ENCODE data around the gene ZNF25. TPM values are rescaled to one million over a fixed set of nuclear protein-coding genes. Genes with fewer than 3 reads are reported as not detected.
"Not testable (repeated sequence)": the region's sequence is repeated elsewhere in the genome, so short reads cannot be mapped to it uniquely, and the experiment has no call there.

Gene ZNF25
- total RNA-seq (10 to 100 TPM; 14.5 to 28.0 (median 22.3) TPM), polyA plus RNA-seq (10 to 100 TPM in 2 of 3 donors, 1 to 10 TPM in 1; 7.3 to 18.7 (median 11.2) TPM)
- long read RNA-seq, donor 1, full-length matches to known transcripts: 26 of 31 reads
- long read RNA-seq, donor 1, partial matches to known transcripts: 3 of 31 reads
- long read RNA-seq, donor 1, other reads (novel, unspliced or antisense): 2 of 31 reads
- long read RNA-seq, donor 2, full-length matches to known transcripts: 56 of 82 reads
- long read RNA-seq, donor 2, partial matches to known transcripts: 5 of 82 reads
- long read RNA-seq, donor 2, other reads (novel, unspliced or antisense): 21 of 82 reads

DNA sequence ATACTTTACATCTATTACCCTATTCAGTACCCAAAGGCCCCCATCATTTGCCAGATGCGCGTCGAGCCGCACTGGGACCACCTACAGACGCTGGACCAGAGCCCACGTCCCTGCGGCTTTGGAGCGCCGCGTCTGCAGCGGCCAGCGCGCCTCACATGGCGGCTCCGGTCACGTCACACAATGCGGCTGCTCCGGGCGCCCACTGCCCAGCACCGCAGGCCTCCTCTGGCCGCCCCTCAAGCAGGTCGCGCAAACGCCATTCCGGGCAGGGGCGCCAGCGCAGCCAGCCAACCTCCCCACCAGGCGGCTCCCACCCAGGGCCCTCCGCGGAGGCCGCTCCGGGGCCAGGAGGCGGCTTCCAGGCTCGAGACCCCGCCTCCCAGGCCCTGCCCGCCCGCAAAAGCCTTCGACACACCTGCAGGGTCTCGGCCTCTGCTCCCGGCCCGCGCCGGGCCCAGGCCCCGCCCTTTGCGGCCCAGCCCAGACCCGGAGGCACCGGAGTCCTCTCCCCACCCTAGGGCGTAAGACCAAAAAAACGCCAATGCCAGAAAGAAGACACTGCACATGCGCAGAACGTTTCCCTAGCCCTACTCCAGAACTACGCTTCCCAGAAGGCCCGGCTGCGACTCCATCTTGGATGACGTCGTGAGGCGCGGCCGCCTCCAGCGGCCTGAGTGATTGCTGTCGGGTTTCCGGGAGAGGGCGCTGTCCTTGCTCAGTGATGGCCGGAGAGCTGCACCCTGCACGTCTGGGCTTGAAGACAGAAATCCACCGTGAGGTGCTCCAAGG is at the start of gene ZNF25:
Gene ZNF25 (minus strand): TSS at position 557 of the 789 bp plus-strand sequence. CDS start 4,925 bp downstream, outside the sequence.
- Histone ChIP-seq H3K4me1 (peaks cover 5% of the 10 kb centered on the region), H3K9me3 (no peaks in the 10 kb centered on the region), H3K27ac (peak within 1 kb of the TSS; percentile 96), H3K4me3 (peak within 1 kb of the TSS; percentile 77), H3K36me3 (ENCODE audit: insufficient read depth in 1 of 2, low read depth in 1 of 2) (peaks cover 0 to under 1% of the 10 kb centered on the region in 2 donors), H3K27me3 (ENCODE audit: insufficient read depth in 3 of 3, low read length in 2 of 3) (no peaks in the 10 kb centered on the region)
- intact Hi-C loops (cut with DNase I): loop anchor here (1.0 to 10.0 kb wide), 4 partner anchors 33 to 429 kb away; partner anchors contain the start of genes ZNF33A (in 1 of the 2) and ZNF37A (in 1 of the 2)
- ATAC-seq (peak; percentile 97 to 99 (median 98)), DNase-seq (peak; percentile 98 to 99)
- TF ChIP-seq, protein P1, sequence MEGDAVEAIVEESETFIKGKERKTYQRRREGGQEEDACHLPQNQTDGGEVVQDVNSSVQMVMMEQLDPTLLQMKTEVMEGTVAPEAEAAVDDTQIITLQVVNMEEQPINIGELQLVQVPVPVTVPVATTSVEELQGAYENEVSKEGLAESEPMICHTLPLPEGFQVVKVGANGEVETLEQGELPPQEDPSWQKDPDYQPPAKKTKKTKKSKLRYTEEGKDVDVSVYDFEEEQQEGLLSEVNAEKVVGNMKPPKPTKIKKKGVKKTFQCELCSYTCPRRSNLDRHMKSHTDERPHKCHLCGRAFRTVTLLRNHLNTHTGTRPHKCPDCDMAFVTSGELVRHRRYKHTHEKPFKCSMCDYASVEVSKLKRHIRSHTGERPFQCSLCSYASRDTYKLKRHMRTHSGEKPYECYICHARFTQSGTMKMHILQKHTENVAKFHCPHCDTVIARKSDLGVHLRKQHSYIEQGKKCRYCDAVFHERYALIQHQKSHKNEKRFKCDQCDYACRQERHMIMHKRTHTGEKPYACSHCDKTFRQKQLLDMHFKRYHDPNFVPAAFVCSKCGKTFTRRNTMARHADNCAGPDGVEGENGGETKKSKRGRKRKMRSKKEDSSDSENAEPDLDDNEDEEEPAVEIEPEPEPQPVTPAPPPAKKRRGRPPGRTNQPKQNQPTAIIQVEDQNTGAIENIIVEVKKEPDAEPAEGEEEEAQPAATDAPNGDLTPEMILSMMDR (IDR thresholded peaks at IDR 0.05): peak; percentile 80
- WGBS, 3 donors: 0% methylated on average over 60 to 66 of the region's 66 CpGs

DNA sequence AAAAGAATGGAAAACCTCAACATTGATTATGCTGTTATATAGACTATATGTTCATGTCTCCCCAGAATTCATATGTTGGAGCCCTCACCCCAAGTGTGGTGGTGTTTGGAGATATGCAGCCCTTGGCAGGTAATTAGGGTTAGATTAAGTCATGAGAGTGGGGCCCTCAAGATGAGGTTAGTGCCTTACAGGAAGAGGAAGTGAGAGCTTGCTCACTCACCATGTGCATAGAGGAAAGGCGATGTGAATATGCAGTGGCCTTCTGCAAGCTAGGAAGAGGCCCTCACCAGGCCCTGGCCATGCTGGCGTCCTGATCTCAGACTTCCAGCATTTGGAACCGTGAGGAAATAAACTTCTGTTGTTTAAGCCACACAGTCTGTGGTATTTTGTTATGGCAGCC is 48.8 kb upstream of the ZNF25 start:
- Histone ChIP-seq H3K9me3 (no peaks in the 10 kb centered on the region), H3K36me3 (ENCODE audit: insufficient read depth in 1 of 2, low read depth in 1 of 2) (peaks cover 2 to 100% of the 10 kb centered on the region in 2 donors)
- intact Hi-C loops (cut with DNase I): no loop called here

DNA sequence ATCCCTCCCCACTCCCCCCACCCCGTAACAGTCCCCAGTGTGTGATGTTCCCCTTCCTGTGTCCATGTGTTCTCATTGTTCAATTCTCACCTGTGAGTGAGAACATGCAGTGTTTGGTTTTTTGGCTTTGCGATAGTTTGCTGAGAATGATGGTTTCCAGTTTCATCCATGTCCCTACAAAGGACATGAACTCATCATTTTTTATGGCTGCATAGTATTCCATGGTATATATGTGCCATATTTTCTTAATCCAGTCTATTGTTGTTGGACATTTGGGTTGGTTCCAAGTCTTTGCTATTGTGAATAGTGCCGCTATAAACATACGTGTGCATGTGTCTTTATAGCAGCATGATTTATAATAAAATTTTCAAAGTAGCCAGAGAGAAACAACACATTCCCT is 42.7 kb upstream of the ZNF25 start:
- intact Hi-C loops (cut with DNase I): loop anchor here in 1 of 2 donors (10.0 kb wide), 1 partner anchor 76 kb away; the partner anchor contains the start of gene ZNF37A
- ATAC-seq; H3K27ac ChIP-seq; H3K4me3 ChIP-seq; H3K4me1 ChIP-seq; H3K27me3 ChIP-seq (ENCODE audit: insufficient read depth in 3 of 3, low read length in 2 of 3); H3K9me3 ChIP-seq; DNase-seq: not testable (repeated sequence)
- peaks cover 6 to 100% of the 10 kb centered on the region in 2 donors for H3K36me3 ChIP-seq (ENCODE audit: insufficient read depth in 1 of 2, low read depth in 1 of 2)
- WGBS, 3 donors: 67 to 72% (median 69%) methylated on average over 3 to 4 of the region's 4 CpGs

More for the DNA sequence above, 48.8 kb upstream of the ZNF25 start:
- 83 to 89% (median 87%) methylated on average over 3 of the region's 3 CpGs for WGBS, 3 donors
- DNase-seq: no peak
- TF ChIP-seq, protein P1 (IDR thresholded peaks at IDR 0.05): no peak
- ATAC-seq: no peak
- H3K27me3 ChIP-seq (ENCODE audit: insufficient read depth in 3 of 3, low read length in 2 of 3): no peaks in the 10 kb centered on the region
- no peaks in the 10 kb centered on the region for H3K4me1 ChIP-seq
- no peak overlapping the region for H3K27ac ChIP-seq
- H3K4me3 ChIP-seq: no peak overlapping the region

DNA sequence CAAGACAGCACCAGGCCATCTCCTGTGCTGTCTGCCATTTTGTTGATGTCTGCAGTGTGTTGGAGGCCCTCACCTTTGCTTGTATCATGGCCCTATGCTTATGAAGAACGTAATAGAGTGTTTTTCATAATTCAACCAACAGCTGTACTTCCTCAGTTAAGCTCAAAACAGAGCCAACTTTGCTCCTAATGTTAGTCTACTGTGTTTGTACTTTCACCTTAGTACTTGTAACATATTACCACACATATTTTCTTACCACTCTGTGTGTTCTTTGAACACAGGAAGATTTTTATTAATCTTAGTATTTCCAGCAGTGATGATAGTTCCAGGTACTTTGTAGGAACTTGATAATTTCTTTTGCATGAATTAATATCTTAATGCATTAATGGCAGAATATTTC is 39.9 kb upstream of the ZNF25 start:
- Histone ChIP-seq H3K27me3 (ENCODE audit: insufficient read depth in 3 of 3, low read length in 2 of 3) (no peaks in the 10 kb centered on the region), H3K9me3 (no peaks in the 10 kb centered on the region), H3K36me3 (ENCODE audit: insufficient read depth in 1 of 2, low read depth in 1 of 2) (peaks cover 6 to 92% of the 10 kb centered on the region in 2 donors), H3K27ac (no peak overlapping the region), H3K4me1 (peaks cover 7% of the 10 kb centered on the region), H3K4me3 (no peak overlapping the region)
- no peak for ATAC-seq
- TF ChIP-seq, protein P1 (IDR thresholded peaks at IDR 0.05): no peak
- DNase-seq: no peak
- intact Hi-C loops (cut with DNase I): loop anchor here in 1 of 2 donors (10.0 kb wide), 1 partner anchor 78 kb away; the partner anchor contains the start of gene ZNF37A
- WGBS, 3 donors: 81 to 83% (median 82%) methylated on average over 1 of the region's 1 CpG

Measured in psoas muscle (tissue), 8 donors.